Measurements from ENCODE around the gene PPP1R14C. TPM values are rescaled to one million over a fixed set of nuclear protein-coding genes. Genes with fewer than 3 reads are reported as not detected.

The PPP1R14C gene, protein sequence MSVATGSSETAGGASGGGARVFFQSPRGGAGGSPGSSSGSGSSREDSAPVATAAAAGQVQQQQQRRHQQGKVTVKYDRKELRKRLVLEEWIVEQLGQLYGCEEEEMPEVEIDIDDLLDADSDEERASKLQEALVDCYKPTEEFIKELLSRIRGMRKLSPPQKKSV
- total RNA-seq, result 10 to 100 TPM; 11.1 to 33.5 (median 25.2) TPM
- long read RNA-seq, donor 1, transcript PPP1R14C-201 (4 exons, 2,152 nt), result major isoform, 11 of 12 reads
- long read RNA-seq, donor 1, partial matches to known transcripts, result 0 of 12 reads
- long read RNA-seq, donor 1, other reads (novel, unspliced or antisense), result 1 of 12 reads
- long read RNA-seq, donor 2, partial matches to known transcripts, result 2 of 8 reads
- long read RNA-seq, donor 2, other reads (novel, unspliced or antisense), result 4 of 8 reads

DNA sequence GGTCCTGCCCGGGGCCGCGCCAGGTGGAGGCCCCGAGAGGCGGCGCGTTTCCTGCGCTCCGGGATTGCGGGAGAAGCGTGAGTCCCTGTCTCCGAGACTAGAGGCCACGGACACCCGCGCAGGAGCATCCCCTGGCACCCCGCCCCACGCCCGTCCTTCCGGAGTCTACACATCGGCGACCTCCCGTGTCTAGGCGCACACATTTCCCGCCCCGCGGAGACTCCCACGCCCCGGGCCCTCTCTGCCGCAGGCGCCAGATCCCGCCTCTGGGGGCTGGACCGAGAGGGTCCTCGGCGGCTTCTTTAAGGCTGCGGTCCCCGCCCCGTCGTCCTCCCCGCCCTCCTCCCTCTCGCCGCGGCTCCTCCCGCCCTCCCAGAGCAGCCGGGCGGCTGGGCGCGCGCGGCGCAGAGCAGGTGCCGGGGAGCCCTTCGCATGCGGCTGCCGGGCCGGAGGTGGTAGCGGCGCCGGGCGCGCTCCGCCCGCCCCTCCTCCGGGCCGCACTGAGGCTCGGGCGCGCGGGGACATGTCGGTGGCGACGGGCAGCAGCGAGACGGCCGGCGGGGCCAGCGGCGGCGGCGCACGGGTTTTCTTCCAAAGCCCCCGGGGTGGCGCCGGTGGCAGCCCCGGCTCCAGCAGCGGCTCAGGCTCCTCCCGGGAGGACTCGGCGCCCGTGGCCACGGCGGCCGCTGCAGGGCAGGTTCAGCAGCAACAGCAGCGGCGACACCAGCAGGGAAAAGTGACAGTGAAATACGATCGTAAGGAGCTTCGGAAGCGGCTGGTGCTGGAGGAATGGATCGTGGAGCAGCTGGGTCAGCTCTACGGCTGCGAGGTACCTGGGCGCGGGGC, at the start of gene PPP1R14C:
Gene PPP1R14C, plus strand, starts transcription at position 375 of the 846 bp plus-strand sequence. Its CDS starts 149 bp downstream, at position 524.
- TF ChIP-seq, protein P1, sequence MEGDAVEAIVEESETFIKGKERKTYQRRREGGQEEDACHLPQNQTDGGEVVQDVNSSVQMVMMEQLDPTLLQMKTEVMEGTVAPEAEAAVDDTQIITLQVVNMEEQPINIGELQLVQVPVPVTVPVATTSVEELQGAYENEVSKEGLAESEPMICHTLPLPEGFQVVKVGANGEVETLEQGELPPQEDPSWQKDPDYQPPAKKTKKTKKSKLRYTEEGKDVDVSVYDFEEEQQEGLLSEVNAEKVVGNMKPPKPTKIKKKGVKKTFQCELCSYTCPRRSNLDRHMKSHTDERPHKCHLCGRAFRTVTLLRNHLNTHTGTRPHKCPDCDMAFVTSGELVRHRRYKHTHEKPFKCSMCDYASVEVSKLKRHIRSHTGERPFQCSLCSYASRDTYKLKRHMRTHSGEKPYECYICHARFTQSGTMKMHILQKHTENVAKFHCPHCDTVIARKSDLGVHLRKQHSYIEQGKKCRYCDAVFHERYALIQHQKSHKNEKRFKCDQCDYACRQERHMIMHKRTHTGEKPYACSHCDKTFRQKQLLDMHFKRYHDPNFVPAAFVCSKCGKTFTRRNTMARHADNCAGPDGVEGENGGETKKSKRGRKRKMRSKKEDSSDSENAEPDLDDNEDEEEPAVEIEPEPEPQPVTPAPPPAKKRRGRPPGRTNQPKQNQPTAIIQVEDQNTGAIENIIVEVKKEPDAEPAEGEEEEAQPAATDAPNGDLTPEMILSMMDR (IDR thresholded peaks at IDR 0.05), result no peak
- DNase-seq (peak; percentile 69 to 80 (median 71)), ATAC-seq (peak; percentile 85)
- Histone ChIP-seq H3K4me1 (ENCODE audit: low read depth) (peaks cover 27% of the 10 kb centered on the region), H3K9me3 (no peaks in the 10 kb centered on the region), H3K36me3 (ENCODE audit: low read depth) (no peaks in the 10 kb centered on the region), H3K4me3 (peak within 1 kb of the TSS; percentile 33)
- intact Hi-C loops (cut with DNase I, micrococcal nuclease), result no loop called here

DNA sequence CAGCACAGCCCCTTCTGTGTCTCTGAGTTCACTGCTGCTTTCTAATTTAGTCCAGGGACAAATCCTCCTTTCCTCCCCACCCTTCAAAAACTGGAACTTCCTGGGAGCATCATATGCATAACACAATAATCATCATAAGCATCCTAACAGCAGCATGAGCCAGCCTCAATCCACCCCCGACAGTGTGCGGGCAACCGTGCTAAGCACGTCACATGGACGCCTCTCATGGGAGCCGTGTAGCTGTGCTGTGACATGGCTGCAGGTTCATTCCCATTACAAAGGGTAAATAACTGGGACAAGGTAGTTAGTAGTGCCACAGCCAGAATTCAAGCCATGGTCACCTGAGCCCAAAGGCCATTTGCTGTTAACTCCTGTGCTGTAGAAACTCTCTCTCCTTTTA, 49.4 kb upstream of the PPP1R14C start:
- DNase-seq (no peak), ATAC-seq (no peak)
- intact Hi-C loops (cut with DNase I, micrococcal nuclease), result no loop called here
- TF ChIP-seq, protein P1 (IDR thresholded peaks at IDR 0.05), result no peak
- H3K4me3 ChIP-seq, result no peak overlapping the region
- H3K9me3 ChIP-seq, result no peaks in the 10 kb centered on the region
- H3K36me3 ChIP-seq (ENCODE audit: low read depth), result no peaks in the 10 kb centered on the region
- no peaks in the 10 kb centered on the region for H3K4me1 ChIP-seq (ENCODE audit: low read depth)

DNA sequence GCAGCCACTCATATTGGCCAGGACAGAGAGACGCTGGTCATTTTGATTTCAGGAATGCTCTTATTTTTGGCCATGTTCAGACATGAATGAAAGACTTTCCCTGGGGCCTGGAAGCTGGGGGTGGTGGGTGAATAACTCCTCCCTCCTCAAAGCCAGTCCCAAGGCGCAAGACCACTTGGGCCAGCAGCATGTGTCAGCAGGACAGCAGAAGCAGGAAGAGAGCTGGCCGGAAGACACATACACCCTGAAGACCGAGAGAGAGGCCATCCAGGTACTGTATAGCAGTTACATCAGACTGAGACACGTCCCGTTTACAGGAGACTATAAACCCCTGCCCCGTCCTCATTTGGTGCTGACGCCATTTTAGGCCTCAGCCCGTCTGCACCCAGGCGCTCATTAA, 44.7 kb upstream of the PPP1R14C start:
- Histone ChIP-seq H3K4me3 (no peak overlapping the region), H3K9me3 (no peaks in the 10 kb centered on the region), H3K36me3 (ENCODE audit: low read depth) (no peaks in the 10 kb centered on the region), H3K4me1 (ENCODE audit: low read depth) (no peaks in the 10 kb centered on the region)
- intact Hi-C loops (cut with DNase I, micrococcal nuclease), result no loop called here
- DNase-seq (no peak), ATAC-seq (no peak)
- TF ChIP-seq, protein P1 (IDR thresholded peaks at IDR 0.05), result no peak

DNA sequence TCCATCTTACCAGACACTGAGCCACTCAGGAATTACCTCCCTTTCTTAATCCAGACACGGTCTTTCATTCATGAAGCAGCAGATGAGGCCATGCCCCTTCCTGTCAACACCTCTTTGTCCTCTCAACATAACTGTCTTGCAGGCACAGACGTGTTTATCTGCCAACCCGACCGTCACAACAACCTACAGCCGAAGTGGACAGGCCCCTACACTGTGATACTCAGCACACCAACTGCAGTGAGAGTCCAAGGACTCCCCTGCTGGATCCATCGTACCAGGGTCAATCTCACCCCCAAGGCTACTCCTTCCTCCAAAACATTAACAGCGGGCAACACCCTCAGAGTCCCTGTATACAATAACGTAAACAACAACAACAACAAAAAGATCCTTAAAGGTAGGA, 43.3 kb upstream of the PPP1R14C start:
- H3K36me3 ChIP-seq (ENCODE audit: low read depth), result no peaks in the 10 kb centered on the region
- H3K4me1 ChIP-seq (ENCODE audit: low read depth), result no peaks in the 10 kb centered on the region
- TF ChIP-seq, protein P1 (IDR thresholded peaks at IDR 0.05), result no peak
- intact Hi-C loops (cut with DNase I, micrococcal nuclease), result no loop called here
- no peak for ATAC-seq
- no peak for DNase-seq
- H3K4me3 ChIP-seq, result no peak overlapping the region
- H3K9me3 ChIP-seq, result no peaks in the 10 kb centered on the region

DNA sequence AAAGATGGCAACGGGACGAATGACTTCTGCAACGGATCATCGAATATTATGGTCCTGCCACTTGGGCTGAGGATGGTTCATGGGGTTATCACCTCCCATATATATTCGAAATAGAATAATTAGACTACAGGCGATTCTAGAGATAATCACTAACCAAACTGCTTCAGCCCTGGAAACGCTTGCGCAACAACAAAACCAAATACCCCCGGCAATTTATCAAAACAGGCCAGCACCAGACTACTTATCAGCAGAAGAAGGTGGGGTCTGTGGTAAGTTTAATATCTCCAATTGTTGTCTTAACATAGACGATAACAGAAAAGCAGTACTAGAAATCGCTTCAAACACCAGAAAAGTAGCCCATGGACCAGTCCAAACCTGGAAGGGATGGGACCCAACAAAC, 42.9 kb upstream of the PPP1R14C start:
- H3K36me3 ChIP-seq (ENCODE audit: low read depth), result no peaks in the 10 kb centered on the region
- H3K4me3 ChIP-seq, result no peak overlapping the region
- intact Hi-C loops (cut with DNase I, micrococcal nuclease), result no loop called here
- DNase-seq (no peak), ATAC-seq (no peak)
- no peaks in the 10 kb centered on the region for H3K4me1 ChIP-seq (ENCODE audit: low read depth)
- H3K9me3 ChIP-seq, result no peaks in the 10 kb centered on the region
- TF ChIP-seq, protein P1 (IDR thresholded peaks at IDR 0.05), result no peak
